ENCODE measurements around the gene NOL4L.

The NOL4L gene

GRCh38 chr20:32456869-32457478 is 128.2 kb downstream of the NOL4L start:
- no peak for DNase-seq (ENCODE audit: low read depth)

GRCh38 chr20:32455901-32456701 is 129.0 kb downstream of the NOL4L start:
- DNase-seq (ENCODE audit: low read depth): no peak

- no peak for DNase-seq (ENCODE audit: low read depth)
Measured at GRCh38 chr20:32455171-32455900, 129.8 kb downstream of the NOL4L start.

- no peak for DNase-seq (ENCODE audit: low read depth)
Measured at GRCh38 chr20:32454164-32455145, 130.7 kb downstream of the NOL4L start.

- DNase-seq (ENCODE audit: low read depth): no peak
Measured at GRCh38 chr20:32453467-32454163, 131.5 kb downstream of the NOL4L start.

GRCh38 chr20:32452776-32453466 is 132.2 kb downstream of the NOL4L start:
- DNase-seq (ENCODE audit: low read depth): no peak

GRCh38 chr20:32451682-32452461 is 133.3 kb downstream of the NOL4L start:
- DNase-seq (ENCODE audit: low read depth): no peak

- DNase-seq (ENCODE audit: low read depth): no peak
Measured at GRCh38 chr20:32451340-32451681, 133.8 kb downstream of the NOL4L start.

GRCh38 chr20:32450484-32451061 is 134.6 kb downstream of the NOL4L start:
- DNase-seq (ENCODE audit: low read depth): no peak

- DNase-seq (ENCODE audit: low read depth): no peak
Measured at GRCh38 chr20:32449890-32450401, 135.2 kb downstream of the NOL4L start.

- DNase-seq (ENCODE audit: low read depth): no peak
Measured at GRCh38 chr20:32449057-32449889, 135.9 kb downstream of the NOL4L start.

GRCh38 chr20:32448306-32449056 is 136.7 kb downstream of the NOL4L start:
- DNase-seq (ENCODE audit: low read depth): no peak

GRCh38 chr20:32447136-32448027 is 137.8 kb downstream of the NOL4L start:
- DNase-seq (ENCODE audit: low read depth): no peak

- DNase-seq (ENCODE audit: low read depth): no peak
Measured at GRCh38 chr20:32446301-32447100, 138.6 kb downstream of the NOL4L start.

- no peak for DNase-seq (ENCODE audit: low read depth)
Measured at GRCh38 chr20:32445539-32446273, 139.4 kb downstream of the NOL4L start.
